HG03442 (cell line): Measurements from ENCODE around the gene SLC25A52.
"Not testable (repeated sequence)": the region's sequence is repeated elsewhere in the genome, so short reads cannot be mapped to it uniquely, and the experiment has no call there.

Source experiments
- ATAC-seq: cut with Tn5 transposase; IDR thresholded peaks from one replicate; pipeline ENCODE4 v1.9.1; 2021; ENCODE audit warnings: mild to moderate bottlenecking, moderate library complexity; ENCODE audit not compliant: unreplicated experiment

Gene SLC25A52, protein sequence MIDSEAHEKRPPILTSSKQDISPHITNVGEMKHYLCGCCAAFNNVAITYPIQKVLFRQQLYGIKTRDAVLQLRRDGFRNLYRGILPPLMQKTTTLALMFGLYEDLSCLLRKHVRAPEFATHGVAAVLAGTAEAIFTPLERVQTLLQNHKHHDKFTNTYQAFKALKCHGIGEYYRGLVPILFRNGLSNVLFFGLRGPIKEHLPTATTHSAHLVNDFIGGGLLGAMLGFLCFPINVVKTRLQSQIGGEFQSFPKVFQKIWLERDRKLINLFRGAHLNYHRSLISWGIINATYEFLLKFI

DNA sequence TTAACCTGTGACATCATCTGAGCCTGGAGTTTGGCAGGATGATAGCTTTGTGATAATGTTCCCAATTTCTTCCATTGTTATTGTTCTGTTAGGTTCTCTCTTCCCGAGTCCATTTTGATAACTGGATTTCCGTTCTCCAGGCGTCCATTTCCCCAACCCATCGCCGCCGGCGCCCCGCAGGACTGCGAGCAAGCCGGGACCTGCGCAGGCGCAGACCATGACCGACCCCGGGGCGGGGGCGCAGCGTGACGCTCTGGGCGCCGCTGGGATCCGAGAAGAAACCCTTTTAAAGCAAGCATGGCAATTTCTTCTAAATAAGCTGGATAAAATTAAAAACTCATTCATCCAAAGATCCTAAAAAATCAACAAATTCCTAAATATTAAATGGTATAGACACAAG lies at the start of gene SLC25A52:
Gene SLC25A52 (minus strand): TSS at position 186 of the 400 bp plus-strand sequence. CDS start 219 bp downstream, outside the sequence.
- ATAC-seq, result no peak

DNA sequence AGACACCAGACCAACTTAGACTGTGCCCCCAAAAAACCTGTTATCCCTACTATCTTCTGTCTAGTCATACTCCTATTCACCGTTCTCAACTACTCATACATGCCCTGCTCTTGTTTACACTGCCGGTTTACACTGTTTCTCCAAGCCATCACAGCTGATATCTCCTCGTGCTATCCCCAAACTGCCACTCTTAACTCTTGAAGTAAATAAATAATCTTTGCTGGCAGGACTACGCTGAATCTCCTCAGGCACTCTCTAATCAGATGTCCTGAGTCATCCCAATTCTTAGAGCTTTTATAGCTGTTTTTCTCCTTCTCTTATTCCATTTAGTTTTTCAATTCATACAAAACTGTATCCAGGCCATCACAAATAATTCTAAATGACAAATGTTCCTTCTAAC lies 48.4 kb upstream of the SLC25A52 start:
- not testable (repeated sequence) for ATAC-seq

DNA sequence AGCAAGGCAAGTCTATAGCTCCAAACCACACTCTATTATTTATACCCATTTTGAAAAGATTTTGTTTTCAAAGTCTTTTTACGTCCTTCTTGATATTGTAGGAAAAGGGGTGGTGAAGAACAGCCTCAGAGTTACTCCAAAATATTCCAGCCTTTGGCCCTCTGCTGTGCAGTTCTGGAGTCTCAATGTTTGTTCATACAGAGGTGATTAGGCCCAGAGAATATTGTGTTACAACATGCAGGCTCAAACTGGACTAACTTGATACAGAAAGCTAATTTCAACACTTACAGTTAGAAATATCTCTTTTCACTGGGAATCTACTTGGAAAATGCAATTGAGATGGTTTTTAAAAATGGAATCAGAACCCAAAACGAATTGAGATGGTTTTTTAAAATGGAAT lies 40.4 kb upstream of the SLC25A52 start:
- no peak for ATAC-seq

DNA sequence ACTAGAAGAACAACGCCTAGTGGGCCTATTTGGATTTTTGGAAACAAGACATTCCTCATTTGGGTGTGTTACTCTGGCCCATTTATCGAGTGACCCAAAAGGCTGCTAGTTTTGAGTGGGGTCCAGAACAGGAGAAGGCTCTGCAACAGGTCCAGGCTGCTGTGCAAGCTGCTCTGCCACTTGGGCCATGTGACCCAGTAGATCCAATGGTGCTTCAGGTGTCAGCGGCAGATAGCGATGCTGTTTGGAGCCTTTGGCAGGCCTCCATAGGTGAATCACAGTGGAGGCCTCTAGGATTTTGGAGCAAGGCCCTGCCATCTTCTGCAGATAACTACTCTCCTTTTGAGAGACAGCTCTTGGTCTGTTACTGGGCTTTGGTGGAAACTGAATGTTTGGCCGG lies 38.6 kb upstream of the SLC25A52 start:
- not testable (repeated sequence) for ATAC-seq

DNA sequence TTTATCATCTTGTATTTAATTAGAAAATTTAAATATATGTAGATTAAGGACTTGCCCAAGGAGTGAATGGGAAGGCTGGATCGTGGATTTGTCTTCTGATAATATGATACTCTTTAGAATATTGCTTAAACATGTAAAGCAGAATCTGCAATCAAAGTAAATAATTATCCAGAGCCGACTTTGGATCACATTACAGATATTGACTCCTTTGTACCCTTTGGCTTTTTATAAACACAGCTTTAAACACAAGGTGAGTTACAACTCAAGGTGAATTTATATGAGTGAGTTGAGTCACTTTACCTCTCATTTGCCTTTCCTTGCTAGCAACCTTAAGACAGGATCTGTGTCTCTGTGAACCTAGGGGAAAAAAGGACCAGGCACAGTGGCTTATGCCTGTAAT lies 37.7 kb upstream of the SLC25A52 start:
- ATAC-seq, result no peak

DNA sequence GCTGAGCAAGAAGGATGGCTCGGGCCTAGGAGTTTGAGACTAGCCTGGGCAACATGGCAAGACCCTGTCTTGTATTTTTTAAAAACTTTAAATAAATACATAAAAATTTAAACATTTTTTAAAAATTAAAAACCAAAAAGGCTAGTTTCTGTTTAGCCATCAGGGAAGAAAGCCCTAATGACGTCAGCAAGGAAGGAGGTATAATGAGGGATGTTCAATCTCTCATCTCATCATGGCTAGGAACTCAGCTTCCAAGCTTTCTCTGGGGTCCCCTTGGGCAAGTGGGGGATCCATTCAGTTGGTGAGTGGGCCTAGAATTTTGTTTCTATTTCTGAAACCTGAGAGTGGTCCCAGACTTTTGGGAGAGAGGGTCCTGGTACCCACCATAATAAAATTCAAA lies 35.1 kb upstream of the SLC25A52 start:
- ATAC-seq, result no peak

DNA sequence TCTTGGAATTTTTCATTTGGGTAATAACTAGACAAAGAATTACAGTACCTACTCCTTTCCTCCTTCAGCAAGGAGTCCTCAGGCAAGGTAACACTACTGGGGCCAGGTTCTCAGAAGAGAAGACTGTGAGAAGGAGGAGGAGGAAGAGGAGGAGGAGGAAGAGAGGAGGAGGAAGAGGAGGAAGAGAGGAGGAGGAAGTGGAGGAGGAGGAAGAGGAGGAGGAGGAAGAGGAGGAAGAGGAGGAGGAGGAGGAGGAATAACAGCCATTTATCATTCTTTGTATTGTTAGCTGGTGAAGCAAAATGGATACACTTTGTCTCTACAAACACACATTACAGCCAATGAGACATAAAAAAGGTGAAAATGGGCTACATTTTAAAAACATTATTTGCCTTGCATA lies 32.9 kb upstream of the SLC25A52 start:
- no peak for ATAC-seq

DNA sequence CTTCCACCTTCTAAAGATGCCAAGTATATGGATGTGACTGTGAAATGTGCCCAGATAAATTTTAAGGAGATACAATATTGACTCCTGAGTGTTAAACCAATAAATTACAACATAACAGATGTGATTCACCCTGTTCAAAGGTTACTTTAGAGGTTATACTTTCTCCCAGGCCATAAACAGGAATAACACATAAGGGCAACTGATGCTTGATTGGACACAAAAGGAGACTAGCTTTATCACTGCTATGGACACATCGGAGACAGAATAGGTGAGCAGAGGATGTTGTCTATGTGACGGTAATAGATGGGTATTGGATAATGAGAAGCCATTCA lies 31.9 kb upstream of the SLC25A52 start:
- ATAC-seq, result no peak

DNA sequence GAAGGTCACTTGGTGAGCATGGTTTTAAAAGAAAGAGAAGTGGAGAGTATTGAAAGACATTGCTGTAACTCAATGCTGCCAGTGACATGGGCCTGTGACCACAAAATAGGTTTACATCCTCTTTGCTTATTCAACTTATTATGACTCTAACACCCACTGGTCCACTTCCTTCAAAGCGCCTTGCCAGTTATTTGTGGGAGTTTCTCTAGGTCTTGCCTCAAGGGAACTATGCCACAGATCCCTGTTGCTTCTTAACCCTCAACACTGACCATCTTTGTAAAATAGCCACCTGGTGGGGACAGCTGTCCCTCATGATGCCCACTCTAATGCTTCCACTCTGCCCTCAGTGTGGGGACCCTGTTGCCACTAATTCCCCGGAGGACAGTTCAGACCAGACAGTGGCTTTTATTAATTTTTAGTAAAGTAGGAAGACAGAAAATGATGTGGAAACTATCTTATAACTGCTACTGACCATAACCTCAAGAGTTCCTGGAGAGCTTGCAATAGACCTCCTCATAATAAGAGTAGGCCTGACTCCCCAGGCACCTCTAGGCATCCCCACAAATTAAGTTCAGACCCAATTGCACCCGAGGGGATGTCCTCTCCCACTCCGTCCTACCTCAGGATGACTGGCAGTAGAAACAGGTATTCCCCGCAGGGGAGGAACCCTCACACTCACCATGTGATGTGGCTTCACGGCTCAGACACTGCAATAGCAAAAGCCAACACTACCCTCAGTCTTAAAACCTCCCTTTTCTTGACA lies 31.3 kb upstream of the SLC25A52 start:
- peak; percentile 94 for ATAC-seq

DNA sequence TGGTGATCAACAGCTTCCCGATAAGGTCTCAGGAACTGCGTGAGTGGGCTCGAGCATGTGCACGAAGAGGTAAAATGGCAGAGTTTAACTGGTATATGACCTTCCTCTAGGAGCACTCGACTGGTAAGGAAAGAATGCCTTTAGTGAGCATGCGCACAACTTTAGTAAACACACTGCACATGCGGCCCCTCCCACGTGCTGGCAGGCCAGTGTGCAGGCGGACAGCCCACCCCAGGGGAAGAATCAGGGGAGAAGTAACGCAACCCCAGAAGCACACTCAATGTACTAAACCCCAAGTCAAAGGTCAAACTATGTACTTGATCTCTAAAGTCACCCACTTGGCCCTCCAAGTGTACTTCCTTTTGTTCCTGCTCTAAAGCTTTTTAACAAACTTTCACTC lies 28.7 kb upstream of the SLC25A52 start:
- no peak for ATAC-seq

DNA sequence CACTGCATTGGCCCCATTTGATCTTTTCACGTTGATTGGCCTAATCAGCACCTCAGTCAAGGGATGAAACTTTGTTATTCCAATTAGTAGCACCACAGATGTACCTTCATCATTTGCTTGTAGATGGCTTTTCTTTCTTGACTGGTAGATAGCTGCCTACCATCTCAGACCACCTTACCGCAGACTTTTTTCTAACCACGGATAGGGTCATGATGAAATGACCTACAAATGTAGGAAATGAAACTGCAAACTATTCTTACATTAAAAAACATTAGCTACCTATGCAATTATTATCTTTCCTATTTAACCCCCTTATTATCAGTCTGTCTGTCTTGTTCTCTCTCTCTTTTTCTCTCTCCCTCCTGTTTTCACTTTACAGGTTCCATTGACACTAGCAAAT lies 22.4 kb upstream of the SLC25A52 start:
- ATAC-seq, result no peak

DNA sequence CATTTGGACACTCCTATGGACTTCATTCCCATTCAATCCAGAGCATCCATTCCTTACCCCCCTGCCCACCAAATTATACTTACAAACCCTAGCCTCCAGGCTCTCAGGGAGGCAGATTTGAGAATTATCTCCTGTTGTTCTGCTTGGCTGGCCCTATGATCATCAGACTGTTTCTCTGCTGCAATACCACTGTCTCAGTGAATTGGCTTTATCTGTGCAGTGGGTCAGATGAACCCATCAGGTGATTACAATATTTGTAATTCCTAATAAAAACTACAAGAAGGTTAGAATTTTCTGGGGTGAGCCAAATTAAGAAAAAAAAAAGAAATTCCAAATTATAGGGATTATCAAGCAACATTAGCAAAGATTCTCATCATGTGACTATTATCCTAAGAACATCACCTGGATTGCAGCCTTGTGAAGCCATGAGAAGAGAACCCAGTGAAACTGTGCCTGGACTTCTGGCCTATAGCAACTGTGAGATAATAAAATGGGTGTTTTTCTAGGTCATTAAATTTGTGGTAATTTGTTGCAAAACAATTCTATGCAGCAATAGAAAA lies 17.8 kb upstream of the SLC25A52 start:
- ATAC-seq, result no peak

DNA sequence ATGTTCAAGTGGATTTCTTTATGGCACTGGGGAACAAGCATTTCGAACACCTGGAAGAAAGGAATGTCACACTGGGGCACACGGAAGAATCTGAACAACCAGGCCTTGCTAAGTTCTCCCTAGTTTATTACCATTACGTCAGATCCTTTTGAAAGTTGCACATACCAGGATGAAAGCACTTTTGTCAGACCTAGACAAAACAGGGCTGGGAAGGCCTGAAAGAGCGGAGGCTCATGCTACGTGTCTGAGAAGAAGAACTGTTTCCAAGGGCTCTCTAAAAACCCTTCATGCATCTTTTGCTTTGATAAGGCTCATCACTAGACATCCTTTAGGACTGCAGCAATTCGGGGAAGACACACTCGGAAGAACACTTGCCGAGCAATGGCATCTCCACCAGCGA lies 15.4 kb upstream of the SLC25A52 start:
- ATAC-seq, result no peak

DNA sequence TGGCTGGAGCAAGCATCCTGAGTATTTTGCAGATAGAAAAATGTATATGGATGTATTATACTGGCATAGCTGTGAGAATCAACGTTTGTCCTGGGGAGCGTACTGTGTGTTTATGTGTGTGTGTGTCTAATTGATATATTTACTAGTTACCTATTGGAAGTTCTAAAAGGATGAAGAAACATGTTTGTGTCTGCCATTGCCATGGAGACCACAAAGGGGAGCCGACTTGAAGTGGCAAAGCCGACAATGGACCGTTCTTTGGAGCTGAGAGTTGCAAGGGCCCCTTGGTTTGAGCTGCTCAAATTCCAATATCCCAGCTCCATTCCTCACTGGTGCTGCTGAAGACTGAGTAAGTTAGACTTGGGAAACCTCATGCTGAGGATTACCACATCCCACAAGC lies 14.3 kb upstream of the SLC25A52 start:
- ATAC-seq, result no peak

DNA sequence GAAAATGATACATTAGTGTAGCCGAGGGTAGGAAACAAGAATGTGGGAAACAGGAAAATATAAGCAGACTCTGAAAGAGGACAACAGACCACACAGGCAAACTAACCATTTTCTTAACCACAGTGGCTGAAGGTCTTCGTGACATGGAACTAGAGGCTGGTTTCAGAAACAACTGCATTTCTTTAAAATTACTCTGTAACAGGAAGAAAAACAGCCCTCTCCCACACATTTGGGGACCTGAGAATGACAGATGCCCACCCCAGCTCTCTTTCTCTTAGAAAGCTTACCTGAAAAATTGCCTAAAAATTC lies 13.8 kb upstream of the SLC25A52 start:
- ATAC-seq, result peak; percentile 93

DNA sequence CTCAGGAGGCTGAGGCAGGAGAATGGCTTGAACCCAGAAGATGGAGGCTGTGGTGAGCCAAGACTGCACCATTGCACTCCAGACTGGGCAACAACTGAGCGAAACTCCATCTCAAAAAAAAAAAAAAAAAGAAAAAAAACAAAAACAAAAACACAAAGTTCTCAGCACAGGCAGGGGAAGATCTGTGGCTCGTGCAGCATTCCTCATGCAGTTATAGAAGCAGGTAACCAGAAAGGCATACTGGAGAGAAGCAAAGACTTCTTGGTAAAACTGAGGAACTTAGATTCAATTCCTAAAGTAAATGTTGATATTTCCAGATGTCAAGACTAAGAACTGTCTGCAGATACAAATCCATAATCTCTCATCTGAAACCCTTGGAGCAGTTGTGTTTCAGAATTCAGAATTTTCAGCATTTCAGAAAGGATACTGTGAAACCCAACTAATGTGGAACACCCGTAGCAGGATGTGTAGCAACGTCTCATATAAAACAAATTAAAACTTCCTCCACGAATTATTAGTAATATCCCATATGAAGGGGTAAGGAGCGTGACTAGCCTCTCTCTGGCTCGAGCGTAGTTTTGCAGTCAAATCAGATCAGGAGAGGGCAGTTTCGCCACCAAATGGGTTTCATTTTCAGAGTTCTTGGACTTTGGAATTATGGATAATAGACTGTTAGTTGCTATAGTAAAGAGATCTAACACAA lies 13.2 kb upstream of the SLC25A52 start:
- ATAC-seq, result peak; percentile 52

DNA sequence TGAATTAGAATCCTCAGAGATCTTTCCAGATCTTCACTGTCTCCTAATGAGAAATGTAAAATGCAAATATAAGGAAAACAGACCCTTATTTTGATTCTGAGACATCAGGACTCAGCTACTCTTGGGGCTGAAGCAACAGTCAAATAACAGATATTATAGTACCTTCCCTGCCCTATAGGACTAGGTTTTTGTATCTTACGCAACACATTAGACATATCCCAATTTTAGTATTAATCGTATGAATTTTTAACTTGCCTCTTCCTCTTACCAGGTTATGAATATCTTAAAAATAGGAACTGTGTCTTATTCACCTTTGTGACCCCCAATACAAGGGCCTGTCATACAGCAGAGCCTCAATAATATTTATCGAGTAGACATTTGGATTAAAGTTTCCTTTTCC lies 12.0 kb upstream of the SLC25A52 start:
- ATAC-seq, result no peak

DNA sequence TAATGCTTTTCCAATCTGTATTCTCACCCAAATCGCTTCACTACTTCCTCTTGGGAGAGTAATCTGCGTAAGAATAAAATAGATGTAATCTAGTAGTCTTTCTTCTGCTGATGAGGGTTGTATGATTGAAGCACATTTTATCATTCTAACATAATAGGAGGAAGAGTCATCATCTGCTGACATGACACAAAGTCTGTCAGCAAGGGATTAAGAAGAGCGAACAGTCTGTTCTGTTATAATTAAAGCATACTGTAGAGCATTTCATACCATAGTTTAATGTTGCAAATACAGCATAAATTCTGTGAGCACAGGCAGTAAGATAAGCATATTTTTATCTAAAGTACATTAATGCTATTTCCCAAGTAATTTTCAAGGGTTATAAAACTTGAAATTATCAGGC lies 10.4 kb downstream of the SLC25A52 start:
- no peak for ATAC-seq

DNA sequence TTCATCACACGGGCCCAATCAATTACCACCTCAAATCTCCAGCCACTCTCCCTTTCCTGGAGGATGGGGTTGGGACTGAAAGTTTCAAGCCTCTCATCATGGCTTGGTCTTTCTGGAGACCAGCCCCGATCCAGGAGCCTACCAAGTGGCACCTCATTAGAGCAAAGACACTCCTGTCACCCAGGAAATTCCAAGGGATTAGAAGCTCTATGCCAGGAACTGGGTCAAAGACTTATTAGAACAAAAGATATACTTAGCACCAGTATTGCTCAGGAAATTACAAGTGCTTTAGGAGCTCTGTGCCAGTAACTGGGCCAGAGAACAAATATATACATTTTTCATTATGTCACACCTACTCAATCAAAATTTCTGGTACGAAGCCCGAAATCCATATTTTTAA lies 14.3 kb downstream of the SLC25A52 start:
- no peak for ATAC-seq

DNA sequence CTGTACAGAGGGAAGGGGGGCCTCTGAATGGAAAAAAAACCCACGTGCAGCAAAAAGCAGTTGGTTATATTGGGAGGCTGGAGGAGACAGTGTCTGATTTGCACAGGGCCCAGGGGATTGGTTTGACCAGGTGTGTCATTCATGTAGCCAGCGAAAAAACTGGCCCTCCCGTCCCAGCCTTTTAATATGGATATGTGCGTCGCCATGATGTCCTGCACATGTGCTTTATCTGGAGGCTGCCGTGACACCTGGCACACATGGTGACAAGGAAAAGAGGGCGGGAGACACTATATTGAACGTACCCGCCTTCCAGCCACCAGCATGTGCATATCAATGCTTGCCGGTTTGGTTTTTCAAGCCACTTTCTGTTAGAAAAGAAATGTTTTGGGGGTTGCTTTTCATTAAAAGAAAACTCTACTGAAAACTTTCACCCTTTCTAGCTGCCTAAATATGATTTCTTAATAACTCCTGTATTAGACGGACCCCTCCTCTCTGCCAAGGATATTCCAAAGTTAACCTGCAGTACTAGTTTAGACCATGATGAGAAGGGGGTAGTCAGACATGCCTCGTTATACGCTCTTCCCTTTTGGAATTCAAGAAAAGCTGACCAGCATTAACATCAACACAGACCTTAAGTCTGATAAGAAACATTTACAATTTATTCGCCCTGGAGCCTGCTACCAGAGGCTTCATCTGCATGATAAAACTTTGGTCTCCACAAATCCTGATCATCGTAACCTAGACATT lies 16.2 kb downstream of the SLC25A52 start:
- ATAC-seq, result no peak

DNA sequence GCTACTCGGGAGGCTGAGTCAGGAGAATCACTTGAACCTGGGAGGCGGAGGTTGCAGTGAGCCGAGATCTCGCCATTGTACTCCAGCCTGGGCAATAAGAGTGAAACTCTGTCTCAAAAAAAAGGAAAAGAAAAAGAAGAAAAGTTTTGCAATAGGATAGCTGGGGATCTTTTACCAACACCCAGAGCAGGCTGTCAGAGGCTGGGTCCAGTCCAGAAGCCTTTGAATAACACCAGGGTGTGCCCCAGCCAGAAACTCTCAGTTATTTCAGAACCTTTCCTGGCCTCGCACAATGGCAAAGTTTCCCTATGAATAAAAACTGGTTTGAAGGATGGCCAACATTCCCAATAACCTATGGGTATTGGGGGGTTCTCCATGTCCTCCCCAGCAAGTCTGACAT lies 17.1 kb downstream of the SLC25A52 start:
- ATAC-seq, result not testable (repeated sequence)
